Subcutaneous adipose tissue (tissue), 4 donors: ENCODE results near the gene EXOC2. TPM values are rescaled to one million over a fixed set of nuclear protein-coding genes. Genes with fewer than 3 reads are reported as not detected.

Source experiments
- total RNA-seq, 4 donors: library from RNA; depleted of rRNA; stranded (reverse); fragments of >200 nt; gene quantifications; one replicate each; pipeline ENCODE4 v1.1.0, GENCODE V29; 2016
- TF ChIP-seq, protein P1 (sequence below): fragments of 450-650 bp; IDR thresholded peaks from one replicate; pipeline ENCODE4 v1.5.1; 2016; ENCODE audit warnings: low read depth, mild to moderate bottlenecking, control low read depth, antibody characterized with exemption, moderate library complexity

EXOC2 gene
- total RNA-seq, 4 donors from 2014 or later = 18.9 to 28.4 (median 20.2) TPM

DNA sequence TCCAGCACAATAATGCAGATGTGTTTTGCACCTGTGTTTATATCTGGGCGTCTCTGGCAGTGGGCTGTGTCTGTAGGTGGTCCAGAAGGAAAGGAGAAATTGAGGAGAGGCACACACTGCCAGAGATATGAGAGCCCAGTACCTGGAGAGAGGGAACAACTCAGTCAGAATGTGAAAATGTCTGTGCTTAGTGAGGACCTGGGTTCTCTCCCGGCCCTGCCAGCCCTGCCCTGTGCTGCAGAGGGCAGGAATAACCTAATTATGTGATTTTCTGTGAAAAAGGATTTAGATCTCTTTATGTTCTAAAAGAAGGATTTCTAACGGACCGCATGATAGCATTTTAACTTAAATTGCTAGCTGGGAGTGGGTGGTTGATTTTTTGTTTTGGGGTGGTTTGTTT, 8.3 kb upstream of the EXOC2 start:
- TF ChIP-seq, protein P1, sequence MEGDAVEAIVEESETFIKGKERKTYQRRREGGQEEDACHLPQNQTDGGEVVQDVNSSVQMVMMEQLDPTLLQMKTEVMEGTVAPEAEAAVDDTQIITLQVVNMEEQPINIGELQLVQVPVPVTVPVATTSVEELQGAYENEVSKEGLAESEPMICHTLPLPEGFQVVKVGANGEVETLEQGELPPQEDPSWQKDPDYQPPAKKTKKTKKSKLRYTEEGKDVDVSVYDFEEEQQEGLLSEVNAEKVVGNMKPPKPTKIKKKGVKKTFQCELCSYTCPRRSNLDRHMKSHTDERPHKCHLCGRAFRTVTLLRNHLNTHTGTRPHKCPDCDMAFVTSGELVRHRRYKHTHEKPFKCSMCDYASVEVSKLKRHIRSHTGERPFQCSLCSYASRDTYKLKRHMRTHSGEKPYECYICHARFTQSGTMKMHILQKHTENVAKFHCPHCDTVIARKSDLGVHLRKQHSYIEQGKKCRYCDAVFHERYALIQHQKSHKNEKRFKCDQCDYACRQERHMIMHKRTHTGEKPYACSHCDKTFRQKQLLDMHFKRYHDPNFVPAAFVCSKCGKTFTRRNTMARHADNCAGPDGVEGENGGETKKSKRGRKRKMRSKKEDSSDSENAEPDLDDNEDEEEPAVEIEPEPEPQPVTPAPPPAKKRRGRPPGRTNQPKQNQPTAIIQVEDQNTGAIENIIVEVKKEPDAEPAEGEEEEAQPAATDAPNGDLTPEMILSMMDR = no peak

DNA sequence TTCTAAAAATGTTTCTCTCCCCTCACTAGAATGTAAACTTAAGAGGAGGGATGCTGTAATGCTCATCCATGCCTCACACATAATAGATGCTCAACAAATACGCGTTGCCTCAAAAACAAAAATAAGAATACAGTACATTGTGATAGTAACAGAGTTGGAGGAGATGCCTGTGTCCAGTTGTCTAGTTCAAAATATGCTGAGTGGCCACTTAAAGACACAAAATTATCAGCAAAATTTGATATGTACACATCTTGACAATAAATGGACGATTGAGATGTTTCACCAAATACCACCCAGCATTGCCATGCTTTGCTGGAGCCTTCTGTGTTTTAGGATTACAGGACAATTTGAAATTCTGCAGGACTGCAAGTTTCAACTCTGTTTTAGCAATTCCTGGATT, 7.6 kb upstream of the EXOC2 start:
- TF ChIP-seq, protein P1 = no peak

DNA sequence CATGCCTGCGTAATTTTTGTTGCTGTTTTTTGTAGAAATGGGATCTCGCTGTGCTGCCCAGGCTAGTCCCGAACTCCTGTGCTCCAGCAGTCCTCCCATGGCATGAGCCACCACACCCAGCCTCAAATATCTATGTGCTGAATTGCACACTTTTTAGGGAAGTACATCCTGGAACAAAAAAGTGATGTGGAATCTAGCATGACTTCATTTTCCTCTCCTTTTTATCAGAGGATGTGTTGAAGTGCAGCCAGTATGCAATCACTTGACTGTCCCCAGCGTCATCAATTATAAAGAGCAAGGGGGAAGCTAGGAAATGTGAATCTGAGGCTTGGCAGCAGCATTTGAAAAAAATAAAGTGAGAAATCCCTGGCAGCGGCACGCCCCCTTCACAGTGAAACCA, 6.4 kb upstream of the EXOC2 start:
- TF ChIP-seq, protein P1 = no peak

DNA sequence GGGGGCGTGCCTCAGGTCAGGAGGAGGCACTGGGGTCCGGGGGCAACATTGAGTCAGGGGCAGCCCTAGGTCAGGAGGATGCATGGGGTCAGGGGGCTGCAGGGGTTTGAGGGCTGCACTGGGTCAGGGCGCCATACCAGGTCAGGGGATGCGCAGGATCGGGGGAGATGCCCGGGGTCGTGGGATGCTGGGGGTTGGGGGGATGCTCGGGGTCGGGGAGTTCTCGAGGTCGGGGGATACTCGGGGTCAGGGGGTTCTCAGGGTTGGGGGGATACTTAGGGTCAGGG, 727 bp upstream of the EXOC2 start:
- TF ChIP-seq, protein P1 = no peak

DNA sequence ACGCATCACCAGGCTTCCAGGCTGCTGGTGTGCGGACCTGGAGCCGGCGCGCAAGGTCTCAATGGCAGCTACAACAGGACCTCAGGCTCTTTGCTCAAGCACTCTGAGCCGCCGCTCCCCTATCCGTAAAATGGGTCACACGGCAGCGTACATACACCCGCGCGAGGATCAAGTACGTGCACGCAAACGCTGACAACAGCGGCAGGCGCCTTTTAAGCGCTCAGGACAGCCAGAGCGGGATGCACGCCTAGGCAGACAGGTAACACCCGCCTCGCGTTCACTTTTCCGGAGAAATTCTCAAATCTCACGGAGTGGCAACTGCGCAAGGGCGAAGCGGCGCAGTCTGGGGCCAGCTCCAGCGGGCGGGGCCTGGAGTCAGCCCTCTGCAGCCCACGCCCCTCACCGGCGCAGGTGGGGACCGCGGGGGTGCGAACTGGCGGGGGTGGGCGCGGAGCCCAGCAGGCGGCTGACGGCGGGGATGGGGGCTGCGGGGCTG, 535 bp downstream of the EXOC2 start:
- TF ChIP-seq, protein P1 = no peak

DNA sequence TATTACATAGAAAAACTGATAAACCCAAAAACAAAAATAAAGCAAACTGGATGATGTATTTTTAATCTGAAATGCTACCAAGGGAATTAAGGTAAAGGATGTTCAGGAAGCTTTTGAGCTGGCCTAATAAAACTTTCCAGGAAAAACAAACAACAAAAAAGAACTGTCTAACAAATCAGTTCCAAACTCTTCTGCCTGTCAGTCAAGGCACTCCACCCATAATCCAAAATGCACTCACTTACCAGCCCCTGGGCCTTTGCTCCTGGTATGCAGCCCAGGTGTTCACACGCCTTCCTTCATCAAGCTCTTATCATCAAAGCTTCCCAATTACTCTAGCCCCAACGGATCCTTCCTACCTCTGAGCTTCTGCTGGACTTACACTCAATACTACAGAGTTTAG, 3.7 kb downstream of the EXOC2 start:
- TF ChIP-seq, protein P1 = no peak

DNA sequence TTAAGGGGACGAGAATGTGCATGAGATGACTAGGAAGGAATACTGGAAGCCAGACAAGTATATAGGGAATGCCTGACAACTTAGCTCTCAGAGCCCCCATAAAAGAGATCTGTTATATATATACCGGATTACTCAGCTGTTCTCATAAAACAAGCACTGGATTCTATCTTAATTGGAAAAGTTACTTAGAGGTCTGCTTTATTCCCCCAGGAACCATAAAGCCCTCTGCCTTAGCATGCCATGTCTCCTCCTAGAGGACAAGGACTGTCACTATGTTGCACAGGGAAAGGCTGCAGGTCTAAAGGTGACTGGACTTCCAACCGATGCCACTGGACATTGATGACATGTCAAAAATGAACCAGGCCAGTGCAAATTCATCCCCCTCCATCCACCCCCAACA, 6.4 kb downstream of the EXOC2 start:
- TF ChIP-seq, protein P1 = no peak
